Panc1 (cell line): ENCODE results near the gene EYS.

Source experiments
- CTCF ChIP-seq: fragments of 450-650 bp; IDR thresholded peaks from 2 replicates; pipeline ENCODE4 v1.5.1; 2017; ENCODE audit warnings: mild to moderate bottlenecking
- POLR2AphosphoS5 ChIP-seq: IDR thresholded peaks from 2 replicates; pipeline ENCODE4 v1.6.1; 2012; ENCODE audit warnings: mild to moderate bottlenecking, low read depth, low read length, moderate library complexity
- REST ChIP-seq, 2 experiments: IDR thresholded peaks; 2 replicates each; pipeline ENCODE4 v1.6.1; 2011 to 2012; ENCODE audit warnings: low read depth in 2 of 2, control low read depth in 1 of 2, low read length in 1 of 2, mild to moderate bottlenecking in 1 of 2, moderate library complexity in 1 of 2; ENCODE audit not compliant: insufficient read depth in 1 of 2
- SIN3A ChIP-seq: IDR thresholded peaks from 2 replicates; pipeline ENCODE4 v1.6.1; 2012; ENCODE audit warnings: low read depth, mild to moderate bottlenecking, low read length, moderate library complexity, borderline replicate concordance; ENCODE audit not compliant: insufficient read depth

GRCh38 chr6:65524232-65524631, 182.8 kb downstream of the EYS start:
- TF ChIP-seq POLR2AphosphoS5 (no peak), CTCF (no peak), REST (IDR thresholded peaks at IDR 0.05; ENCODE audit: insufficient read depth in 1 of 2, low read depth in 2 of 2, low read length in 1 of 2) (no peak), SIN3A (no peak)
